GM12872 (cell line): ENCODE data around the gene CREM.

Experiments used
- CTCF ChIP-seq: IDR thresholded peaks from 3 replicates; pipeline ENCODE4 v1.5.1; 2011; ENCODE audit warnings: low read depth, mild to moderate bottlenecking, low read length, moderate library complexity; ENCODE audit not compliant: insufficient read depth

Gene CREM

GRCh38 chr10:35219891-35220890, 93.5 kb downstream of the CREM start:
- TF ChIP-seq CTCF: no peak

- TF ChIP-seq CTCF: peak; percentile 36; the same call in 1 of the 3 replicates
These were observed 96.4 kb downstream of the CREM start for GRCh38 chr10:35223016-35223415.

- TF ChIP-seq CTCF: no peak
These were observed 97.5 kb downstream of the CREM start for GRCh38 chr10:35224045-35224740.

- TF ChIP-seq CTCF: no peak
These were observed 98.6 kb downstream of the CREM start for GRCh38 chr10:35225204-35225603.

GRCh38 chr10:35226507-35226906, 99.9 kb downstream of the CREM start:
- TF ChIP-seq CTCF: no peak

GRCh38 chr10:35228058-35228457, 101.4 kb downstream of the CREM start:
- no peak for TF ChIP-seq CTCF

- TF ChIP-seq CTCF: no peak
These were observed 105.0 kb downstream of the CREM start for GRCh38 chr10:35231646-35232045.
